K562 (cell line): ENCODE data around the gene GRIA4. TPM values are rescaled to one million over a fixed set of nuclear protein-coding genes. Genes with fewer than 3 reads are reported as not detected.

ENCODE experiments used
- ATAC-seq: fragments of 200-7000 bp; cut with Tn5 transposase; 3 replicates; pipeline ENCODE4 v1.9.1; 2020; ENCODE audit warnings: moderate library complexity
- BruUV-seq: library from RNA; stranded (reverse); fragments of 400-500 nt; replicated peaks from 2 replicates; lab custom pipeline; 2021; lab: Mats Ljungman, UMichigan
- CTCF ChIA-PET: fragments of 300-600 bp; formaldehyde crosslinking; extraction: SDS; loops from one replicate; lab custom pipeline; 2021; ENCODE audit warnings: low intra/inter-chr PET ratio; lab: Yijun Ruan, JAX
- POLR2A ChIA-PET: fragments of 300-600, 350-650 bp; sonication (Branson Sonifier 250); formaldehyde crosslinking; extraction: SDS; loops from one replicate; lab custom pipeline; 2021; ENCODE audit warnings: antibody characterized with exemption, inconsistent platforms; lab: Yijun Ruan, JAX
- DNase-seq, 4 experiments: peaks; one replicate each; pipeline versions ENCODE4 v3.0.0 to v3.0.0-alpha.2; 2011 to 2018; ENCODE audit warnings: low spot score in 3 of 4, mixed read lengths in 3 of 4; ENCODE audit errors: extremely low read depth in 1 of 4
- FAIRE-seq: peaks from 2 replicates; lab custom pipeline; 2011; peaks lifted over from hg19 to GRCh38; lab: Jason Lieb, UNC
- H2AFZ ChIP-seq: 2 replicates; pipeline ENCODE4 v1.6.0; 2011; ENCODE audit warnings: low read depth, low read length, control low read depth, inconsistent platforms
- H3K27ac ChIP-seq: fragments of 200-600 bp; 3 replicates; pipeline ENCODE4 v1.8.0; 2011; ENCODE audit warnings: low read depth, mild to moderate bottlenecking, control low read depth, inconsistent platforms, low read length, moderate library complexity, mixed read lengths; ENCODE audit errors: extremely low read depth
- H3K27me3 ChIP-seq, 2 experiments: fragments of 300-600 bp in 1 of 2; 2 replicates in 1 of 2; 3 replicates in 1 of 2; pipeline versions ENCODE4 v1.6.0 to v1.8.0; 2011; ENCODE audit warnings: inconsistent platforms in 2 of 2, low read length in 2 of 2, mild to moderate bottlenecking in 1 of 2, mixed read lengths in 1 of 2, moderate library complexity in 1 of 2; ENCODE audit not compliant: control insufficient read depth in 2 of 2, insufficient read depth in 2 of 2
- H3K36me3 ChIP-seq: fragments of 300-600 bp; 3 replicates; pipeline ENCODE4 v1.8.0; 2011; ENCODE audit warnings: mild to moderate bottlenecking, low read length, inconsistent platforms; ENCODE audit not compliant: control insufficient read depth, insufficient read depth
- H3K4me1 ChIP-seq, 2 experiments: fragments of 200-600 bp in 1 of 2; replicated peaks in 1 of 2; 2 replicates in 1 of 2; 3 replicates in 1 of 2; pipeline versions ENCODE4 v1.5.1 to v1.8.0; 2011; ENCODE audit warnings: inconsistent platforms in 2 of 2, low read length in 2 of 2, mild to moderate bottlenecking in 1 of 2, mixed read lengths in 1 of 2, moderate library complexity in 1 of 2; ENCODE audit not compliant: control insufficient read depth in 2 of 2, insufficient read depth in 2 of 2
- H3K4me2 ChIP-seq: 2 replicates; pipeline ENCODE4 v1.6.1; 2011; ENCODE audit warnings: low read length, control low read depth, inconsistent platforms, mixed read lengths; ENCODE audit not compliant: insufficient read depth
- H3K4me3 ChIP-seq: fragments of 200-600 bp; sonication (generic), shearing (Covaris generic); 2 replicates; pipeline ENCODE4 v1.5.1; 2016; ENCODE audit warnings: control low read depth, inconsistent platforms
- H3K79me2 ChIP-seq: fragments of 200-600 bp; 3 replicates; pipeline ENCODE4 v1.8.0; 2011; ENCODE audit warnings: low read length, inconsistent platforms; ENCODE audit not compliant: control insufficient read depth, insufficient read depth
- H3K9ac ChIP-seq, 2 experiments: 2 replicates each; pipeline versions ENCODE4 v1.6.0 to v1.6.1; 2011; ENCODE audit warnings: low read depth in 2 of 2, low read length in 2 of 2, control low read depth in 1 of 2, inconsistent platforms in 1 of 2, mild to moderate bottlenecking in 1 of 2, mixed read lengths in 1 of 2; ENCODE audit not compliant: insufficient read depth in 1 of 2
- H3K9me1 ChIP-seq: one replicate; pipeline ENCODE4 v1.6.0; 2011; ENCODE audit warnings: inconsistent platforms, mild to moderate bottlenecking, low read length, moderate library complexity; ENCODE audit not compliant: control insufficient read depth, insufficient read depth
- H3K9me3 ChIP-seq: replicated peaks from 2 replicates; pipeline ENCODE4 v1.5.1; 2011; ENCODE audit warnings: low read depth, low read length, inconsistent platforms; ENCODE audit not compliant: control insufficient read depth, insufficient read depth
- H4K20me1 ChIP-seq: replicated peaks from 2 replicates; pipeline ENCODE4 v1.6.1; 2011; ENCODE audit warnings: low read length, inconsistent platforms, mixed read lengths; ENCODE audit not compliant: control insufficient read depth, insufficient read depth
- CEBPZ ChIP-seq: fragments of 150-350 bp; IDR thresholded peaks from 2 replicates; pipeline ENCODE4 v1.6.1; 2014; ENCODE audit warnings: low read depth, mild to moderate bottlenecking, low read length, borderline replicate concordance
- DMBX1 ChIP-seq: fragments of 250-450 bp; sonication (Bioruptor Pico); IDR thresholded peaks from 2 replicates; pipeline ENCODE4 v1.8.0; 2022; ENCODE audit warnings: inconsistent platforms, mild to moderate bottlenecking, moderate library complexity, borderline replicate concordance
- HOMEZ ChIP-seq: fragments of 250-450 bp; sonication (Bioruptor Pico); IDR thresholded peaks from 2 replicates; pipeline ENCODE4 v1.4.0; 2020; ENCODE audit warnings: mild to moderate bottlenecking, moderate library complexity
- SRSF9 ChIP-seq: fragments of 200-400 bp; formaldehyde crosslinking; IDR thresholded peaks from 2 replicates; pipeline ENCODE4 v1.6.1; 2017; ENCODE audit warnings: low read depth, low read length, borderline replicate concordance
- WGBS: fragments of 100-300 bp; shearing (Covaris generic); methylation state at CpG from one replicate; pipeline ENCODE4 v1.1.6; 2016; ENCODE audit warnings: low coverage, mixed read lengths; ENCODE audit not compliant: insufficient coverage; ENCODE audit errors: missing lambda C conversion rate; 5-methylcytosine and 5-hydroxymethylcytosine counted together
- in situ Hi-C: fragments of 300-500 bp; cut with MboI; formaldehyde crosslinking; loops from 4 replicates; pipeline ENCODE4 v1.15.0; 2018; ENCODE audit warnings: inconsistent platforms, mixed read lengths
- intact Hi-C: fragments of 100-400 bp; cut with micrococcal nuclease; formaldehyde crosslinking; loops from 2 replicates; pipeline ENCODE4 v1.14.2; 2022
- polyA plus RNA-seq, 8 experiments: library from polyadenylated mRNA; depleted of rRNA in 4 of 8; stranded (reverse) in 5 of 8; unstranded in 3 of 8; fragments of >200 nt; fragmentation: Nextera tagmentation in 2 of 8; fragmentation: Illumina TruSeq in 1 of 8; extraction: Ambion mirVana in 2 of 8; extraction: Trizol in 1 of 8; gene quantifications; 2 replicates each; pipeline versions ENCODE4 v1.2.1 to v1.2.3, GENCODE V29; 2011 to 2014; ENCODE audit warnings: inconsistent platforms in 1 of 8, missing spikeins in 1 of 8
- total RNA-seq, 7 experiments: library from RNA; depleted of rRNA in 6 of 7; stranded (reverse); fragments of >200 nt in 6 of 7; fragmentation: Illumina TruSeq in 2 of 7; extraction: Trizol in 2 of 7; gene quantifications; 2 replicates each; pipeline versions ENCODE4 v1.2.1 to v1.2.3, GENCODE V29; 2011 to 2021; ENCODE audit warnings: low replicate concordance in 1 of 7

GRIA4 gene
- total and polyA plus RNA-seq, 9 of the 15 experiments (the other 6 are each of a cell fraction or from before 2014, with no cell fraction given): not detected

GRCh38 chr11:105644839-105645573 lies 35.1 kb downstream of the GRIA4 start:
- no peak overlapping the region for H3K9ac ChIP-seq
- intact Hi-C loops: no loop called here
- H3K79me2 ChIP-seq: no peaks in the 10 kb centered on the region
- no peaks in the 10 kb centered on the region; the same call in 1 of the 2 replicates for H3K9me3 ChIP-seq
- no peak overlapping the region for H3K4me2 ChIP-seq
- no peak overlapping the region for H2AFZ ChIP-seq
- H3K36me3 ChIP-seq: no peaks in the 10 kb centered on the region
- TF ChIP-seq CEBPZ: no peak
- TF ChIP-seq SRSF9: no peak
- no peak for TF ChIP-seq HOMEZ
- TF ChIP-seq DMBX1 (CRISPR knock-in tag): no peak
- H3K9me1 ChIP-seq: no peaks in the 10 kb centered on the region
- no peaks in the 10 kb centered on the region for H3K4me1 ChIP-seq
- in situ Hi-C loops: no loop called here
- under 1% methylated on average over 7 of the region's 7 CpGs for WGBS
- CTCF ChIA-PET: no interaction called here
- POLR2A ChIA-PET: no interaction called here
- H3K4me3 ChIP-seq: no peak overlapping the region
- DNase-seq (no peak), ATAC-seq (no peak), FAIRE-seq (no peak)
- H3K27me3 ChIP-seq: no peaks in the 10 kb centered on the region
- BruUV-seq: no TSS peak
- no peaks in the 10 kb centered on the region for H4K20me1 ChIP-seq
- no peak overlapping the region for H3K27ac ChIP-seq
